ENCODE results near the gene PLSCR5. TPM values are rescaled to one million over a fixed set of nuclear protein-coding genes. Genes with fewer than 3 reads are reported as not detected.

Gene PLSCR5
- total and polyA plus RNA-seq, 2 donors, result 0.21 TPM; not detected in 1

DNA sequence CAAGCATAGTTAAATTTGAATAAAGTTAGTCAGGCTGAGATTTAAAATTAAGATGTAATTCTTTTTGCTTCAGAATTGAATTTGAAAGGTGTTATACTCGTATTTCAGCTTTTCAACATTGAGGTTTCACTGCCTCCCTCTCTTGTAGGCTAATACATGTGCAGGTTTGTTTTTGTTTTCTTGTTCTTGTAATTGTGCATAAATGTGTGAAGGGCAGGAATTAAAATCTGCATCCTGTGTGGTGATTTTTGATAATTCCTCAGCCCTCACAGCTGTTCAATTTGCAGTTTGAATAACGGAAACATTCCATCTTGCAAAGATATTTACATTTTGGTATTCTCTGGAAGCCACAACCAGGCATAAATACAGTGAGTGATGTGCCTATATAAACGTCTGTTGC lies 35.8 kb downstream of the PLSCR5 start:
- no peaks in the 10 kb centered on the region for H3K36me3 ChIP-seq (ENCODE audit: control insufficient read depth in 2 of 2, insufficient read depth in 2 of 2, low read length in 1 of 2)
- H3K27me3 ChIP-seq (ENCODE audit: control insufficient read depth in 2 of 2, insufficient read depth in 1 of 2, low read length in 1 of 2), result no peaks in the 10 kb centered on the region
- no peaks in the 10 kb centered on the region for H3K9me3 ChIP-seq (ENCODE audit: control insufficient read depth in 2 of 2, insufficient read depth in 1 of 2, low read length in 1 of 2)
- 88% methylated on average over 3 of the region's 3 CpGs for WGBS
- DNase-seq (ENCODE audit: low read depth in 6 of 9, low spot score in 9 of 9), result no peak
- H3K4me1 ChIP-seq (ENCODE audit: control insufficient read depth in 2 of 2, insufficient read depth in 2 of 2, low read length in 2 of 2), result no peaks in the 10 kb centered on the region
- H3K4me3 ChIP-seq (ENCODE audit: low read length in 2 of 2), result no peak overlapping the region
- H3K27ac ChIP-seq (ENCODE audit: low read depth in 1 of 2, low read length in 1 of 2), result no peak overlapping the region

GRCh38 chr3:146566138-146566537 lies 39.0 kb downstream of the PLSCR5 start:
- Histone ChIP-seq H3K27me3 (ENCODE audit: control insufficient read depth in 2 of 2, insufficient read depth in 1 of 2, low read length in 1 of 2) (no peaks in the 10 kb centered on the region), H3K4me3 (ENCODE audit: low read length in 2 of 2) (no peak overlapping the region), H3K36me3 (ENCODE audit: control insufficient read depth in 2 of 2, insufficient read depth in 2 of 2, low read length in 1 of 2) (no peaks in the 10 kb centered on the region), H3K27ac (ENCODE audit: low read depth in 1 of 2, low read length in 1 of 2) (no peak overlapping the region), H3K9me3 (ENCODE audit: control insufficient read depth in 2 of 2, insufficient read depth in 1 of 2, low read length in 1 of 2) (no peaks in the 10 kb centered on the region), H3K4me1 (ENCODE audit: control insufficient read depth in 2 of 2, insufficient read depth in 2 of 2, low read length in 2 of 2) (no peaks in the 10 kb centered on the region)
- no peak for DNase-seq (ENCODE audit: low read depth in 6 of 9, low spot score in 9 of 9)

GRCh38 chr3:146561879-146562278 lies 43.3 kb downstream of the PLSCR5 start:
- H3K9me3 ChIP-seq (ENCODE audit: control insufficient read depth in 2 of 2, insufficient read depth in 1 of 2, low read length in 1 of 2), result no peaks in the 10 kb centered on the region
- H3K27me3 ChIP-seq (ENCODE audit: control insufficient read depth in 2 of 2, insufficient read depth in 1 of 2, low read length in 1 of 2), result no peaks in the 10 kb centered on the region
- DNase-seq (ENCODE audit: low read depth in 6 of 9, low spot score in 9 of 9), result no peak
- H3K27ac ChIP-seq (ENCODE audit: low read depth in 1 of 2, low read length in 1 of 2), result no peak overlapping the region
- H3K36me3 ChIP-seq (ENCODE audit: control insufficient read depth in 2 of 2, insufficient read depth in 2 of 2, low read length in 1 of 2), result no peaks in the 10 kb centered on the region
- no peak overlapping the region for H3K4me3 ChIP-seq (ENCODE audit: low read length in 2 of 2)
- no peaks in the 10 kb centered on the region for H3K4me1 ChIP-seq (ENCODE audit: control insufficient read depth in 2 of 2, insufficient read depth in 2 of 2, low read length in 2 of 2)
- 81% methylated on average over 1 of the region's 1 CpG for WGBS

GRCh38 chr3:146561463-146561862 lies 43.7 kb downstream of the PLSCR5 start:
- DNase-seq (ENCODE audit: low read depth in 6 of 9, low spot score in 9 of 9), result no peak

DNA sequence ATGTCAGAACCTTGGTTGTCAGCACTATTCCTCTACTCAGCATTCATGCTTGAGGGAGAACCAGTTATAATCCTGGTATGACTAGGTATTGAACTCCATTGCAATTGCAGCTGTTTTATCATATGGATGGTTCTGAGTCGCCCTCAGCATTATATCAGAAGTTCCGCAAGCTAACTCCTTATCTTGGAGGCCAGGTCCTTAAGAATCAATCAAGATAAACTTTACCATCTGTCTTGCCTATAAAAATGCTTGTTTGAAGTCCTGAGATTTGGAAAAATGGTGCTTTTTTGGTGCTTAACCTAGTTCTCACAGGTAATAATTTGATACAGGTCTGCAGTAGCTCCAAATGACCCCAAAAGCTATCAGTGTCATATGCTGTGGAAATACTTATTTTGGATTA lies 44.5 kb downstream of the PLSCR5 start:
- Histone ChIP-seq H3K9me3 (ENCODE audit: control insufficient read depth in 2 of 2, insufficient read depth in 1 of 2, low read length in 1 of 2) (no peaks in the 10 kb centered on the region), H3K4me3 (ENCODE audit: low read length in 2 of 2) (no peak overlapping the region), H3K36me3 (ENCODE audit: control insufficient read depth in 2 of 2, insufficient read depth in 2 of 2, low read length in 1 of 2) (no peaks in the 10 kb centered on the region), H3K27ac (ENCODE audit: low read depth in 1 of 2, low read length in 1 of 2) (no peak overlapping the region), H3K4me1 (ENCODE audit: control insufficient read depth in 2 of 2, insufficient read depth in 2 of 2, low read length in 2 of 2) (no peaks in the 10 kb centered on the region), H3K27me3 (ENCODE audit: control insufficient read depth in 2 of 2, insufficient read depth in 1 of 2, low read length in 1 of 2) (no peaks in the 10 kb centered on the region)
- no peak for DNase-seq (ENCODE audit: low read depth in 6 of 9, low spot score in 9 of 9)
- 97% methylated on average over 2 of the region's 2 CpGs for WGBS

More at GRCh38 chr3:146561463-146561862, 43.7 kb downstream of the PLSCR5 start:
- H3K27me3 ChIP-seq (ENCODE audit: control insufficient read depth in 2 of 2, insufficient read depth in 1 of 2, low read length in 1 of 2), result no peaks in the 10 kb centered on the region
- no peaks in the 10 kb centered on the region for H3K4me1 ChIP-seq (ENCODE audit: control insufficient read depth in 2 of 2, insufficient read depth in 2 of 2, low read length in 2 of 2)
- no peak overlapping the region for H3K27ac ChIP-seq (ENCODE audit: low read depth in 1 of 2, low read length in 1 of 2)
- 97% methylated on average over 1 of the region's 1 CpG for WGBS
- no peak overlapping the region for H3K4me3 ChIP-seq (ENCODE audit: low read length in 2 of 2)
- H3K9me3 ChIP-seq (ENCODE audit: control insufficient read depth in 2 of 2, insufficient read depth in 1 of 2, low read length in 1 of 2), result no peaks in the 10 kb centered on the region
- H3K36me3 ChIP-seq (ENCODE audit: control insufficient read depth in 2 of 2, insufficient read depth in 2 of 2, low read length in 1 of 2), result no peaks in the 10 kb centered on the region

DNA sequence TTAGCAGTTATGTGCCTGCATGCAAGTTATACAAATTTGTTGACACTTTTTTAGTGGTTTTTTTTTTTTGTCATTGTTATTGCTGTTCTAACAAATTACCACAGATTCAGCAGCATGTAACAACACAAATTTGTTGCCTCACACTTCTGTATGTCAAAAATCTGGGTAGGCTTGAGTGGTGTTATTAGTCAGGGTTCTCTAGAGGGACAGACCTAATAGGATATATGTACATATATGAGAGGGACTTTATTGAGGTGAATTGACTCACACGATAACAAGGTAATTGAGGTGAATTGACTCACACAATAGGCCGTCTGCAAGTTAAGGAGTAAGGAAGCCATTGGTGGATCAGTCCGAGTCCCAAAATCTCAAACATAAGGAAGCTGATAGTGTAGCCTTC lies 45.8 kb downstream of the PLSCR5 start:
- H3K4me1 ChIP-seq (ENCODE audit: control insufficient read depth in 2 of 2, insufficient read depth in 2 of 2, low read length in 2 of 2), result no peaks in the 10 kb centered on the region
- H3K27me3 ChIP-seq (ENCODE audit: control insufficient read depth in 2 of 2, insufficient read depth in 1 of 2, low read length in 1 of 2), result no peaks in the 10 kb centered on the region
- no peak overlapping the region for H3K27ac ChIP-seq (ENCODE audit: low read depth in 1 of 2, low read length in 1 of 2)
- over 99% methylated on average over 3 of the region's 3 CpGs for WGBS
- H3K4me3 ChIP-seq (ENCODE audit: low read length in 2 of 2), result no peak overlapping the region
- no peaks in the 10 kb centered on the region for H3K9me3 ChIP-seq (ENCODE audit: control insufficient read depth in 2 of 2, insufficient read depth in 1 of 2, low read length in 1 of 2)
- no peaks in the 10 kb centered on the region for H3K36me3 ChIP-seq (ENCODE audit: control insufficient read depth in 2 of 2, insufficient read depth in 2 of 2, low read length in 1 of 2)
- no peak for DNase-seq (ENCODE audit: low read depth in 6 of 9, low spot score in 9 of 9)

DNA sequence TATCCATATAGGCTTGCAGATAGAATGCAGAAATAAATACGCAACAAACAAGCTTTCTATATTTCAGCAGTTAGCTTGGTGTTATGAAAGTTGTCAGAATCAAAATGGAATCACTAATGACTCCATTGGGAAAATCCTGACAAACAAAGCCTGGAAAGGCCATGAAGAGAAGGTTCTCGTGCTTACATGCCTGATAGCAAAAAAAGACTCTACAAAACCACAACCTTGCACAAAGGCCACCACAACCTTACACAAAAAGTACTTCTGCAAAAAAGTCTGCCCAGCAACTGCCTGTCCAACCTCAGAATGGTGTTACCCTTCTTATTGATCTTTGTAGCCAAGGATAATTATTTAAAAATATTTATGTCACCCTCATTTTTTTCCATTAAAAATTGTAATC lies 46.4 kb downstream of the PLSCR5 start:
- Histone ChIP-seq H3K27me3 (ENCODE audit: control insufficient read depth in 2 of 2, insufficient read depth in 1 of 2, low read length in 1 of 2) (no peaks in the 10 kb centered on the region), H3K4me1 (ENCODE audit: control insufficient read depth in 2 of 2, insufficient read depth in 2 of 2, low read length in 2 of 2) (no peaks in the 10 kb centered on the region), H3K9me3 (ENCODE audit: control insufficient read depth in 2 of 2, insufficient read depth in 1 of 2, low read length in 1 of 2) (no peaks in the 10 kb centered on the region), H3K36me3 (ENCODE audit: control insufficient read depth in 2 of 2, insufficient read depth in 2 of 2, low read length in 1 of 2) (no peaks in the 10 kb centered on the region), H3K4me3 (ENCODE audit: low read length in 2 of 2) (no peak overlapping the region), H3K27ac (ENCODE audit: low read depth in 1 of 2, low read length in 1 of 2) (no peak overlapping the region)
- 70% methylated on average over 2 of the region's 2 CpGs for WGBS
- DNase-seq (ENCODE audit: low read depth in 6 of 9, low spot score in 9 of 9), result no peak

GRCh38 chr3:146557745-146558144 lies 47.4 kb downstream of the PLSCR5 start:
- 86% methylated on average over 4 of the region's 4 CpGs for WGBS
- no peaks in the 10 kb centered on the region for H3K9me3 ChIP-seq (ENCODE audit: control insufficient read depth in 2 of 2, insufficient read depth in 1 of 2, low read length in 1 of 2)
- no peaks in the 10 kb centered on the region for H3K27me3 ChIP-seq (ENCODE audit: control insufficient read depth in 2 of 2, insufficient read depth in 1 of 2, low read length in 1 of 2)
- H3K4me1 ChIP-seq (ENCODE audit: control insufficient read depth in 2 of 2, insufficient read depth in 2 of 2, low read length in 2 of 2), result no peaks in the 10 kb centered on the region
- no peak for DNase-seq (ENCODE audit: low read depth in 6 of 9, low spot score in 9 of 9)
- H3K4me3 ChIP-seq (ENCODE audit: low read length in 2 of 2), result no peak overlapping the region
- H3K36me3 ChIP-seq (ENCODE audit: control insufficient read depth in 2 of 2, insufficient read depth in 2 of 2, low read length in 1 of 2), result no peaks in the 10 kb centered on the region
- H3K27ac ChIP-seq (ENCODE audit: low read depth in 1 of 2, low read length in 1 of 2), result no peak overlapping the region

DNA sequence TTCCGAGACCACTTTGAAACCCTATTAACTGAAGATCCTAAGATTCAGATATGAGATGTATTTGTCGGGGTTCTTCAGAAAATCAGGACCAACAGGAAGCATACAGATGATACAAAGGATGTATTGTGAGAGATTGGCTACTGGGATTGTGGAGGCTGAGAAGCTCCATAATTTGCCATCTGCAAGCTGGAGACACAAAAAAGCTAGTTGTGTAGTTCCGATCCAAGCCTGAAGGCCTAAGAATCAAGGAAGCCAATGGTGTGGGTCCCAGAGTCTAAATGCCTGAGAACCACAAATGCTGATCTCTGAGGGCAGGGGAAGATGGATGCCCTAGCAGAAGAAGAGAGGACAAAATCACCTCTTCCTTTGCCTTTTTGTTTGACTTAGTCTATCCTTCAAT lies 49.8 kb downstream of the PLSCR5 start:
- no peaks in the 10 kb centered on the region for H3K9me3 ChIP-seq (ENCODE audit: control insufficient read depth in 2 of 2, insufficient read depth in 1 of 2, low read length in 1 of 2)
- no peak overlapping the region for H3K4me3 ChIP-seq (ENCODE audit: low read length in 2 of 2)
- H3K27ac ChIP-seq (ENCODE audit: low read depth in 1 of 2, low read length in 1 of 2), result no peak overlapping the region
- no peak for DNase-seq (ENCODE audit: low read depth in 6 of 9, low spot score in 9 of 9)
- 98% methylated on average over 3 of the region's 3 CpGs for WGBS
- no peaks in the 10 kb centered on the region for H3K4me1 ChIP-seq (ENCODE audit: control insufficient read depth in 2 of 2, insufficient read depth in 2 of 2, low read length in 2 of 2)
- no peaks in the 10 kb centered on the region for H3K36me3 ChIP-seq (ENCODE audit: control insufficient read depth in 2 of 2, insufficient read depth in 2 of 2, low read length in 1 of 2)
- H3K27me3 ChIP-seq (ENCODE audit: control insufficient read depth in 2 of 2, insufficient read depth in 1 of 2, low read length in 1 of 2), result no peaks in the 10 kb centered on the region

DNA sequence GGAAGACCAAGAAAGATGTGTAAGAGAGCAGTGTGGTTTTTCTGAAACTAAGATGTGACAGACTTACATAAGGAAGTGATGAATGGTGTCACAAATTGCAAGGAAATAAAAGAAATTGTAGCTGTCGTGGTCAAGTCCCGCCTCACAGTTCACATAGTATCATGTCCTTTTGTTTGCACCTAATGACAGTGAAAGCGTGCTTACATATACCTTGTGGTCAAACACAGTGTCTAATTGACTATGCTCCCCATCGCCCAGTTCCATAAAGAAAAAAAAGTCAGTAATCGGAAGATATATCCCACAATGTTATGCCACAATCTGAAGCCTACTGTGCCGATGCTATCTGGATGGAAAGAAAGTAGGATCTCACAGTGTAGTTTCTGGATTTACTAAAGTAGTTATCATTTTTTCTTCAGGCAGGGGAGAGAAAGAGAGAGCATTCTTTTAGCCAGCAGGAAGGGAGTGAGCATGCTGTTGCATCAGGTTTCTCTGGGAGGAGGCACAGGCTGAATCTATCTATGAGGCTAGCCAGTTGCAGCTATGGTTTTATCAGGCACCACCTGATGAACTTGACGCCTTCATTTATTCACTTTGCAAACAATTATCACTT lies 50.9 kb downstream of the PLSCR5 start:
- H3K27ac ChIP-seq (ENCODE audit: low read depth in 1 of 2, low read length in 1 of 2), result no peak overlapping the region

More for the DNA sequence above, 50.9 kb downstream of the PLSCR5 start:
- WGBS, result 91% methylated on average over 7 of the region's 7 CpGs
- Histone ChIP-seq H3K9me3 (ENCODE audit: control insufficient read depth in 2 of 2, insufficient read depth in 1 of 2, low read length in 1 of 2) (no peaks in the 10 kb centered on the region), H3K27me3 (ENCODE audit: control insufficient read depth in 2 of 2, insufficient read depth in 1 of 2, low read length in 1 of 2) (no peaks in the 10 kb centered on the region), H3K4me1 (ENCODE audit: control insufficient read depth in 2 of 2, insufficient read depth in 2 of 2, low read length in 2 of 2) (no peaks in the 10 kb centered on the region), H3K4me3 (ENCODE audit: low read length in 2 of 2) (no peak overlapping the region), H3K36me3 (ENCODE audit: control insufficient read depth in 2 of 2, insufficient read depth in 2 of 2, low read length in 1 of 2) (no peaks in the 10 kb centered on the region)
- DNase-seq (ENCODE audit: low read depth in 6 of 9, low spot score in 9 of 9), result no peak

Data from thymus (tissue), 11 donors.